Activated naive CD8-positive, alpha-beta T cell treated with anti-CD3 and anti-CD28 coated beads for 36 hours (primary cell): Measurements from ENCODE around the gene SNX1. TPM values are rescaled to one million over a fixed set of nuclear protein-coding genes. Genes with fewer than 3 reads are reported as not detected.

Source experiments
- DNase-seq: peaks from one replicate; pipeline ENCODE4 v3.0.0; 2021
- H3K27ac Mint-ChIP-seq: one replicate; pipeline ENCODE4 v1.8.0; 2022; ENCODE audit warnings: mild to moderate bottlenecking, moderate library complexity, mixed read lengths
- H3K27me3 Mint-ChIP-seq: one replicate; pipeline ENCODE4 v1.8.0; 2022; ENCODE audit warnings: mild to moderate bottlenecking, mixed read lengths
- H3K36me3 Mint-ChIP-seq: one replicate; pipeline ENCODE4 v1.8.0; 2021; ENCODE audit warnings: mild to moderate bottlenecking, mixed read lengths
- H3K4me1 Mint-ChIP-seq: one replicate; pipeline ENCODE4 v1.8.0; 2021; ENCODE audit warnings: mixed read lengths
- H3K4me3 Mint-ChIP-seq: one replicate; pipeline ENCODE4 v1.8.0; 2022; ENCODE audit warnings: mild to moderate bottlenecking, moderate library complexity, mixed read lengths
- H3K9me3 Mint-ChIP-seq: one replicate; pipeline ENCODE4 v1.8.0; 2022; ENCODE audit warnings: mixed read lengths
- total RNA-seq, 2 experiments: library from RNA; stranded (reverse); gene quantifications; one replicate each; pipeline ENCODE4 v1.2.3, GENCODE V29; 2021

SNX1 gene
- total RNA-seq, 2 experiments from 2014 or later: 79.8 to 88.6 TPM

GRCh38 chr15:64144565-64145281 is 48.9 kb downstream of the SNX1 start:
- no peak for DNase-seq
- H3K4me1 Mint-ChIP-seq: peaks cover 4% of the 10 kb centered on the region
- H3K4me3 Mint-ChIP-seq: no peak overlapping the region
- no peaks in the 10 kb centered on the region for H3K27me3 Mint-ChIP-seq
- H3K36me3 Mint-ChIP-seq: peaks cover 2% of the 10 kb centered on the region
- H3K27ac Mint-ChIP-seq: no peak overlapping the region
- H3K9me3 Mint-ChIP-seq: no peaks in the 10 kb centered on the region

- peaks cover 2% of the 10 kb centered on the region for H3K36me3 Mint-ChIP-seq
- H3K4me3 Mint-ChIP-seq: no peak overlapping the region
- no peak overlapping the region for H3K27ac Mint-ChIP-seq
- peaks cover 4% of the 10 kb centered on the region for H3K27me3 Mint-ChIP-seq
- no peak for DNase-seq
- no peaks in the 10 kb centered on the region for H3K9me3 Mint-ChIP-seq
- peaks cover 8% of the 10 kb centered on the region for H3K4me1 Mint-ChIP-seq
These were observed 50.3 kb downstream of the SNX1 start for GRCh38 chr15:64146041-64146440.

GRCh38 chr15:64146520-64146884 is 50.7 kb downstream of the SNX1 start:
- Mint-ChIP-seq H3K9me3 (no peaks in the 10 kb centered on the region), H3K4me1 (peaks cover 9% of the 10 kb centered on the region), H3K36me3 (no peaks in the 10 kb centered on the region), H3K27me3 (peaks cover 5% of the 10 kb centered on the region), H3K4me3 (no peak overlapping the region), H3K27ac (no peak overlapping the region)
- no peak for DNase-seq

GRCh38 chr15:64146885-64147681 is 51.3 kb downstream of the SNX1 start:
- no peaks in the 10 kb centered on the region for H3K36me3 Mint-ChIP-seq

GRCh38 chr15:64148168-64148567 is 52.4 kb downstream of the SNX1 start:
- no peak overlapping the region for H3K27ac Mint-ChIP-seq
- H3K36me3 Mint-ChIP-seq: no peaks in the 10 kb centered on the region
- peaks cover 11% of the 10 kb centered on the region for H3K4me1 Mint-ChIP-seq
- H3K27me3 Mint-ChIP-seq: peaks cover 13% of the 10 kb centered on the region
- no peak overlapping the region for H3K4me3 Mint-ChIP-seq
- no peaks in the 10 kb centered on the region for H3K9me3 Mint-ChIP-seq
- DNase-seq: no peak

More at GRCh38 chr15:64146885-64147681, 51.3 kb downstream of the SNX1 start:
- no peaks in the 10 kb centered on the region for H3K9me3 Mint-ChIP-seq
- no peak overlapping the region for H3K27ac Mint-ChIP-seq
- H3K4me3 Mint-ChIP-seq: no peak overlapping the region
- no peak for DNase-seq
- peaks cover 9% of the 10 kb centered on the region for H3K4me1 Mint-ChIP-seq
- H3K27me3 Mint-ChIP-seq: peaks cover 5% of the 10 kb centered on the region

- Mint-ChIP-seq H3K9me3 (no peaks in the 10 kb centered on the region), H3K4me3 (no peak overlapping the region), H3K36me3 (no peaks in the 10 kb centered on the region), H3K27ac (no peak overlapping the region), H3K27me3 (peaks cover 16% of the 10 kb centered on the region), H3K4me1 (peaks cover 14% of the 10 kb centered on the region)
- DNase-seq: no peak
These were observed 52.8 kb downstream of the SNX1 start for GRCh38 chr15:64148581-64148980.

- Mint-ChIP-seq H3K4me1 (peaks cover 16% of the 10 kb centered on the region), H3K27ac (no peak overlapping the region), H3K27me3 (peaks cover 16% of the 10 kb centered on the region), H3K36me3 (peaks cover under 1% of the 10 kb centered on the region), H3K9me3 (no peaks in the 10 kb centered on the region), H3K4me3 (no peak overlapping the region)
- no peak for DNase-seq
These were observed 53.6 kb downstream of the SNX1 start for GRCh38 chr15:64149424-64149823.

GRCh38 chr15:64149893-64150578 is 54.3 kb downstream of the SNX1 start:
- no peak for DNase-seq
- no peak overlapping the region for H3K4me3 Mint-ChIP-seq
- peaks cover 16% of the 10 kb centered on the region for H3K4me1 Mint-ChIP-seq

GRCh38 chr15:64151727-64152506 is 56.1 kb downstream of the SNX1 start, which contains the start of gene SNX22:
SNX22 (plus strand) TSS chr15:64151731; CDS start chr15:64151776, 45 bp downstream.
- DNase-seq: peak; percentile 35
- Mint-ChIP-seq H3K4me1 (peaks cover 16% of the 10 kb centered on the region), H3K4me3 (peak within 1 kb of the TSS; percentile 59), H3K36me3 (peaks cover 7% of the 10 kb centered on the region), H3K27ac (no peak within 1 kb of the TSS), H3K9me3 (no peaks in the 10 kb centered on the region), H3K27me3 (peaks cover 16% of the 10 kb centered on the region)

More at GRCh38 chr15:64149893-64150578, 54.3 kb downstream of the SNX1 start:
- no peaks in the 10 kb centered on the region for H3K9me3 Mint-ChIP-seq
- peaks cover 2% of the 10 kb centered on the region for H3K36me3 Mint-ChIP-seq
- H3K27me3 Mint-ChIP-seq: peaks cover 16% of the 10 kb centered on the region
- no peak overlapping the region for H3K27ac Mint-ChIP-seq

- peaks cover 16% of the 10 kb centered on the region for H3K27me3 Mint-ChIP-seq
- H3K4me1 Mint-ChIP-seq: peaks cover 16% of the 10 kb centered on the region
- peaks cover 7% of the 10 kb centered on the region for H3K36me3 Mint-ChIP-seq
- H3K27ac Mint-ChIP-seq: peak overlapping the region; percentile 6
- peak; percentile 17 for DNase-seq
- H3K9me3 Mint-ChIP-seq: no peaks in the 10 kb centered on the region
- H3K4me3 Mint-ChIP-seq: peak overlapping the region; percentile 45
These were observed 57.0 kb downstream of the SNX1 start for GRCh38 chr15:64152507-64153387.

- H3K4me3 Mint-ChIP-seq: peak overlapping the region; percentile 37
- H3K9me3 Mint-ChIP-seq: no peaks in the 10 kb centered on the region
- H3K36me3 Mint-ChIP-seq: peaks cover 15% of the 10 kb centered on the region
- H3K27ac Mint-ChIP-seq: peak overlapping the region; percentile 6
- H3K4me1 Mint-ChIP-seq: peaks cover 24% of the 10 kb centered on the region
- H3K27me3 Mint-ChIP-seq: peaks cover 16% of the 10 kb centered on the region
- DNase-seq: peak; percentile 90
These were observed 57.9 kb downstream of the SNX1 start for GRCh38 chr15:64153480-64154367.

- Mint-ChIP-seq H3K27me3 (peaks cover 12% of the 10 kb centered on the region), H3K27ac (no peak overlapping the region), H3K4me1 (peaks cover 32% of the 10 kb centered on the region), H3K4me3 (no peak overlapping the region), H3K36me3 (peaks cover 26% of the 10 kb centered on the region), H3K9me3 (no peaks in the 10 kb centered on the region)
- DNase-seq: no peak
These were observed 60.2 kb downstream of the SNX1 start for GRCh38 chr15:64155802-64156651.
